ENCODE data around the gene ITIH3. TPM values are rescaled to one million over a fixed set of nuclear protein-coding genes. Genes with fewer than 3 reads are reported as not detected.

Gene ITIH3
- polyA plus RNA-seq, 1 of the 3 experiments (the other 2 are of a cell fraction): 4.3 TPM

DNA sequence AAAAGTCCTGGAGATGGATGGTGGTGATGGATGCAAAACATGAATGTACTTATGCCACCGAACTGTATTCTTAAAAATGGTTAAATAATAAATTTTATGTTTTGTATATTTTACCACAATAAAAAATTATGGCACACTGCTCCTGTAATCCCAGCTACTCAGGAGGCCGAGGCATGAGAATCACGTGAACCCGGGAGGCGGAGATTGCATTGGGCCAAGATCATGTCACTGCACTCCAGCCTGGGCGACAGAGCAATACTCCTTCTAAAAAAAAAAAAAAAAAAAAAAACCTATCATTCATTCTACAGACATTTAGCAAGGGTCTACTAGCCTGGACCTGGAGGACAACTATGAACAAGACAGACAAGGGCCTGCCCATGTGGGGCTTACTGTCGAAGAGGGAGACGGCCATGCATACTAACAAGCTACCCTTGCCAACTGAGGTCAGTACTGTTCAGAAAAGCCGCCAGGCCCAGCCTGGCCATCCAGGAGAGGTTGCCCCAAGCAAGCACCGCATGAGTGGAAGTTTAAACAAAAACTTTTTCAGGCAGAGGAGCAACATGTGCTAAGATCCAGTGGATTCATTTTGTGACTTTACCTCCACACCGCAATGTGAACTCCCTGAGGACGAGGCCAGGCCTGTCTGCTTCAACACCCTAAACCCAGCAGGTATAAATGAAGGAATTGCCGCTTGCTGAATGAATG is 21.1 kb upstream of the ITIH3 start:
- 90% methylated on average over 12 of the region's 13 CpGs for WGBS (ENCODE audit: low lambda C conversion rate)
- Histone ChIP-seq H3K9me2 (no peaks in the 10 kb centered on the region), H3K36me3 (replicated peaks in 1 of 2; ENCODE audit: control insufficient read depth in 1 of 2, insufficient read depth in 2 of 2, low read length in 1 of 2) (no peaks in the 10 kb centered on the region), H4K20me1 (ENCODE audit: insufficient read depth) (no peaks in the 10 kb centered on the region), H3K27me3 (ENCODE audit: insufficient read depth) (no peaks in the 10 kb centered on the region), H3K9ac (no peak overlapping the region), H3K27ac (ENCODE audit: low read depth in 2 of 2, low read length in 1 of 2) (no peak overlapping the region), H3K9me3 (no peaks in the 10 kb centered on the region), H3K4me1 (ENCODE audit: control insufficient read depth in 1 of 2, insufficient read depth in 2 of 2, low read depth in 1 of 2, low read length in 1 of 2) (peaks cover 0 to 17% of the 10 kb centered on the region in 2 experiments; a peak in 2 of 4 replicates), H2AFZ (ENCODE audit: low read depth) (no peak overlapping the region), H3F3A (replicated peaks; ENCODE audit: insufficient read depth) (no peaks in the 10 kb centered on the region), H3K4me3 (ENCODE audit: low read depth in 2 of 2, low read length in 1 of 2) (no peak overlapping the region), H3K4me2 (no peak overlapping the region), H3K79me2 (ENCODE audit: insufficient read depth) (peaks cover 18% of the 10 kb centered on the region)
- no peak for DNase-seq
- POLR2A ChIA-PET: interaction anchor here (0.7 kb wide), 1 partner anchor 32 kb away, joined by 3 read pairs; no protein-coding TSS in a partner anchor
- TF ChIP-seq FOSL2 (IDR thresholded peaks at IDR 0.05; ENCODE audit: borderline replicate concordance, low read depth) (no peak), EP300 (IDR thresholded peaks at IDR 0.05; ENCODE audit: borderline replicate concordance in 1 of 2, low read depth in 1 of 2, low read length in 1 of 2) (no peak), YY1 (IDR thresholded peaks at IDR 0.05; ENCODE audit: low read depth) (no peak), EZH2phosphoT487 (IDR thresholded peaks at IDR 0.05; ENCODE audit: borderline replicate concordance, low read depth) (no peak), ELF1 (IDR thresholded peaks at IDR 0.05) (no peak), FOXM1 (IDR thresholded peaks at IDR 0.05; ENCODE audit: low read depth) (no peak), RCOR1 (IDR thresholded peaks at IDR 0.05; ENCODE audit: low read length) (no peak)
- TF ChIP-seq, protein P1, sequence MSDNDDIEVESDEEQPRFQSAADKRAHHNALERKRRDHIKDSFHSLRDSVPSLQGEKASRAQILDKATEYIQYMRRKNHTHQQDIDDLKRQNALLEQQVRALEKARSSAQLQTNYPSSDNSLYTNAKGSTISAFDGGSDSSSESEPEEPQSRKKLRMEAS (IDR thresholded peaks at IDR 0.05; ENCODE audit: low read depth): no peak
- CTCF ChIA-PET: no interaction called here

DNA sequence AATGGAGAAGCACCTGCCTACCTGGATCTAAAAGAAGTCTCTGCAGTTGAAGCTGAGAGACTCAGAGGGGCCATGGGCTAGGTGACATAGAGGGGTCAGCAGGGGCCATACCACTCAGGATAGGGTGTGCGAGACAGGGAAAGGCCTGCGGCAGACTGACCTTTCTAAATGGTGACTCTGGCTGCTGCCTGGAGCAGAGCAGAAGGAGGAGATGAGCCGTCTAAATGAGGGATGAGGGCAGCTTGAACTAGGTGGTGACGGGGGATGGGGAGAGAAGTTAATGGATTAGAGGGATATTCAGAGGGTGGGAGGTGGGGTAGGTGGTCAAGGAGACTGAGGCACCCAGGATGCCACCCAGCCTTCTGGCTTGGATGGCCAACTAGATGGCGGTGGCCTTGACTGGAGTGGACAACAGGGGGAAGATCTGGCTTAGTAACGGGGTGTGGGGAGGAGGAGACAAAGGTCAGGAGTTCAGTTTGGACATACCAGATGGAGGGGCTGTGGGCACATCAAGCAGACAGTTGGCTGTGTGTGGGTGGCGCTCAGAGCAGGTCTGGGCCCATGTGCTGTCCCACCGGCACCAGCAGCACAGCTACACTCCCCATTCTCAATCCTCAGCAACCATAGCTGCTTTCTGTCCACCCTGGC is 20.4 kb upstream of the ITIH3 start:
- Histone ChIP-seq H3K27me3 (ENCODE audit: insufficient read depth) (no peaks in the 10 kb centered on the region), H3K79me2 (ENCODE audit: insufficient read depth) (peaks cover 12% of the 10 kb centered on the region), H3K4me1 (ENCODE audit: control insufficient read depth in 1 of 2, insufficient read depth in 2 of 2, low read depth in 1 of 2, low read length in 1 of 2) (peaks cover 0 to 17% of the 10 kb centered on the region in 2 experiments; a peak in 2 of 4 replicates), H3K4me2 (no peak overlapping the region), H3K9ac (no peak overlapping the region), H3K9me2 (no peaks in the 10 kb centered on the region), H3K4me3 (ENCODE audit: low read depth in 2 of 2, low read length in 1 of 2) (no peak overlapping the region), H3K27ac (ENCODE audit: low read depth in 2 of 2, low read length in 1 of 2) (no peak overlapping the region), H3K9me3 (no peaks in the 10 kb centered on the region), H3F3A (replicated peaks; ENCODE audit: insufficient read depth) (no peaks in the 10 kb centered on the region), H2AFZ (ENCODE audit: low read depth) (no peak overlapping the region), H4K20me1 (ENCODE audit: insufficient read depth) (no peaks in the 10 kb centered on the region), H3K36me3 (replicated peaks in 1 of 2; ENCODE audit: control insufficient read depth in 1 of 2, insufficient read depth in 2 of 2, low read length in 1 of 2) (no peaks in the 10 kb centered on the region)
- CTCF ChIA-PET: no interaction called here
- POLR2A ChIA-PET: interaction anchor here (0.6 kb wide), 1 partner anchor 738 kb away, joined by 3 read pairs; no protein-coding TSS in a partner anchor
- 78% methylated on average over 8 of the region's 8 CpGs for WGBS (ENCODE audit: low lambda C conversion rate)
- no peak for DNase-seq
- no peak for TF ChIP-seq GABPA (IDR thresholded peaks at IDR 0.05; ENCODE audit: low read depth)
- no peak for TF ChIP-seq SMC3 (IDR thresholded peaks at IDR 0.05; ENCODE audit: low read depth, low read length)
- TF ChIP-seq TEAD4 (IDR thresholded peaks at IDR 0.05; ENCODE audit: borderline replicate concordance, insufficient read depth): no peak
- TF ChIP-seq NFIC (IDR thresholded peaks at IDR 0.05; ENCODE audit: borderline replicate concordance): no peak
- no peak for TF ChIP-seq NRF1 (IDR thresholded peaks at IDR 0.05; ENCODE audit: low read depth, low read length)
- no peak for TF ChIP-seq FOSL2 (IDR thresholded peaks at IDR 0.05; ENCODE audit: borderline replicate concordance, low read depth)
- TF ChIP-seq, protein P2, sequence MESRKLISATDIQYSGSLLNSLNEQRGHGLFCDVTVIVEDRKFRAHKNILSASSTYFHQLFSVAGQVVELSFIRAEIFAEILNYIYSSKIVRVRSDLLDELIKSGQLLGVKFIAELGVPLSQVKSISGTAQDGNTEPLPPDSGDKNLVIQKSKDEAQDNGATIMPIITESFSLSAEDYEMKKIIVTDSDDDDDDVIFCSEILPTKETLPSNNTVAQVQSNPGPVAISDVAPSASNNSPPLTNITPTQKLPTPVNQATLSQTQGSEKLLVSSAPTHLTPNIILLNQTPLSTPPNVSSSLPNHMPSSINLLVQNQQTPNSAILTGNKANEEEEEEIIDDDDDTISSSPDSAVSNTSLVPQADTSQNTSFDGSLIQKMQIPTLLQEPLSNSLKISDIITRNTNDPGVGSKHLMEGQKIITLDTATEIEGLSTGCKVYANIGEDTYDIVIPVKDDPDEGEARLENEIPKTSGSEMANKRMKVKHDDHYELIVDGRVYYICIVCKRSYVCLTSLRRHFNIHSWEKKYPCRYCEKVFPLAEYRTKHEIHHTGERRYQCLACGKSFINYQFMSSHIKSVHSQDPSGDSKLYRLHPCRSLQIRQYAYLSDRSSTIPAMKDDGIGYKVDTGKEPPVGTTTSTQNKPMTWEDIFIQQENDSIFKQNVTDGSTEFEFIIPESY (IDR thresholded peaks at IDR 0.05; ENCODE audit: borderline replicate concordance, low read depth): no peak
- TF ChIP-seq FOXM1 (IDR thresholded peaks at IDR 0.05; ENCODE audit: low read depth): no peak
- TF ChIP-seq CHD2 (IDR thresholded peaks at IDR 0.05; ENCODE audit: low read length, partially characterized antibody): no peak
- TF ChIP-seq TAF1 (IDR thresholded peaks at IDR 0.05; ENCODE audit: borderline replicate concordance, low read depth, low read length): no peak
- TF ChIP-seq JUND (IDR thresholded peaks at IDR 0.05): no peak
- TF ChIP-seq RAD21 (IDR thresholded peaks at IDR 0.05; ENCODE audit: low read length): no peak
- no peak for TF ChIP-seq RXRA (IDR thresholded peaks at IDR 0.05; ENCODE audit: borderline replicate concordance, low read depth)
- TF ChIP-seq, protein P3, sequence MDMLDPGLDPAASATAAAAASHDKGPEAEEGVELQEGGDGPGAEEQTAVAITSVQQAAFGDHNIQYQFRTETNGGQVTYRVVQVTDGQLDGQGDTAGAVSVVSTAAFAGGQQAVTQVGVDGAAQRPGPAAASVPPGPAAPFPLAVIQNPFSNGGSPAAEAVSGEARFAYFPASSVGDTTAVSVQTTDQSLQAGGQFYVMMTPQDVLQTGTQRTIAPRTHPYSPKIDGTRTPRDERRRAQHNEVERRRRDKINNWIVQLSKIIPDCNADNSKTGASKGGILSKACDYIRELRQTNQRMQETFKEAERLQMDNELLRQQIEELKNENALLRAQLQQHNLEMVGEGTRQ (IDR thresholded peaks at IDR 0.05; ENCODE audit: borderline replicate concordance, low read depth, low read length): no peak
- TF ChIP-seq, protein P4, sequence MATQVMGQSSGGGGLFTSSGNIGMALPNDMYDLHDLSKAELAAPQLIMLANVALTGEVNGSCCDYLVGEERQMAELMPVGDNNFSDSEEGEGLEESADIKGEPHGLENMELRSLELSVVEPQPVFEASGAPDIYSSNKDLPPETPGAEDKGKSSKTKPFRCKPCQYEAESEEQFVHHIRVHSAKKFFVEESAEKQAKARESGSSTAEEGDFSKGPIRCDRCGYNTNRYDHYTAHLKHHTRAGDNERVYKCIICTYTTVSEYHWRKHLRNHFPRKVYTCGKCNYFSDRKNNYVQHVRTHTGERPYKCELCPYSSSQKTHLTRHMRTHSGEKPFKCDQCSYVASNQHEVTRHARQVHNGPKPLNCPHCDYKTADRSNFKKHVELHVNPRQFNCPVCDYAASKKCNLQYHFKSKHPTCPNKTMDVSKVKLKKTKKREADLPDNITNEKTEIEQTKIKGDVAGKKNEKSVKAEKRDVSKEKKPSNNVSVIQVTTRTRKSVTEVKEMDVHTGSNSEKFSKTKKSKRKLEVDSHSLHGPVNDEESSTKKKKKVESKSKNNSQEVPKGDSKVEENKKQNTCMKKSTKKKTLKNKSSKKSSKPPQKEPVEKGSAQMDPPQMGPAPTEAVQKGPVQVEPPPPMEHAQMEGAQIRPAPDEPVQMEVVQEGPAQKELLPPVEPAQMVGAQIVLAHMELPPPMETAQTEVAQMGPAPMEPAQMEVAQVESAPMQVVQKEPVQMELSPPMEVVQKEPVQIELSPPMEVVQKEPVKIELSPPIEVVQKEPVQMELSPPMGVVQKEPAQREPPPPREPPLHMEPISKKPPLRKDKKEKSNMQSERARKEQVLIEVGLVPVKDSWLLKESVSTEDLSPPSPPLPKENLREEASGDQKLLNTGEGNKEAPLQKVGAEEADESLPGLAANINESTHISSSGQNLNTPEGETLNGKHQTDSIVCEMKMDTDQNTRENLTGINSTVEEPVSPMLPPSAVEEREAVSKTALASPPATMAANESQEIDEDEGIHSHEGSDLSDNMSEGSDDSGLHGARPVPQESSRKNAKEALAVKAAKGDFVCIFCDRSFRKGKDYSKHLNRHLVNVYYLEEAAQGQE (IDR thresholded peaks at IDR 0.05; ENCODE audit: low read depth, low read length): no peak
